Adrenal gland (tissue), 12 donors: ENCODE measurements around the gene KCNMA1. TPM values are rescaled to one million over a fixed set of nuclear protein-coding genes. Genes with fewer than 3 reads are reported as not detected.

ENCODE experiments used
- DNase-seq, 7 donors: peaks; one replicate each; pipeline ENCODE4 v3.0.0-alpha.2; 2019 to 2020
- H3K27ac ChIP-seq, 5 donors: fragments of 200-600 bp; sonication (generic) in 4 of 5; 1 replicate in 3 of 5; 2 replicates in 2 of 5; pipeline versions ENCODE4 v1.5.1 to v1.8.0; 2016 to 2020; ENCODE audit warnings: mild to moderate bottlenecking in 1 of 5
- H3K27me3 ChIP-seq: fragments of 200-600 bp; 2 replicates; pipeline ENCODE4 v1.8.0; 2021
- H3K36me3 ChIP-seq, 2 donors: fragments of 200-600 bp; replicated peaks in 1 of 2; 1 replicate in 1 of 2; 2 replicates in 1 of 2; pipeline versions ENCODE4 v1.5.1 to v1.8.0; 2018 to 2022
- H3K4me1 ChIP-seq, 2 donors: fragments of 200-600 bp; replicated peaks in 1 of 2; 1 replicate in 1 of 2; 2 replicates in 1 of 2; pipeline versions ENCODE4 v1.5.1 to v1.8.0; 2018 to 2021
- H3K4me3 ChIP-seq, 4 donors: fragments of 200-600 bp; sonication (generic) in 3 of 4; one replicate each; pipeline ENCODE4 v1.5.1; 2016 to 2018
- H3K9me3 ChIP-seq, 3 donors: fragments of 200-600 bp; sonication (generic) in 1 of 3; replicated peaks in 1 of 3; 1 replicate in 2 of 3; 2 replicates in 1 of 3; pipeline versions ENCODE4 v1.5.1 to v1.8.0; 2016 to 2021
- CTCF ChIP-seq, 6 experiments: fragments of 450-650 bp in 4 of 6; fragments of 200-600 bp in 2 of 6; sonication (generic) in 1 of 6; IDR thresholded peaks; 1 replicate in 5 of 6; 2 replicates in 1 of 6; pipeline versions ENCODE4 v1.5.1 to v1.8.0; 2016 to 2021; ENCODE audit warnings: antibody characterized with exemption in 6 of 6, mild to moderate bottlenecking in 2 of 6, moderate library complexity in 1 of 6
- POLR2A ChIP-seq, 2 donors: fragments of 450-650 bp; IDR thresholded peaks; one replicate each; pipeline ENCODE4 v1.6.1; 2017; ENCODE audit warnings: antibody characterized with exemption in 2 of 2, mild to moderate bottlenecking in 2 of 2, moderate library complexity in 1 of 2
- WGBS, 4 donors: extraction: QIAGEN DNeasy Blood & Tissue Kit in 2 of 4; methylation state at CpG; one replicate each; pipeline versions ENCODE4 v1.1.5 to v1.1.7; 2013 to 2017; 5-methylcytosine and 5-hydroxymethylcytosine counted together
- intact Hi-C, 2 donors: fragments of 100-400 bp; cut with DNase I; formaldehyde crosslinking; loops; one replicate each; pipeline versions ENCODE4 v1.14.1 to v1.15.0; 2022 to 2023
- polyA plus RNA-seq, 3 donors: library from polyadenylated mRNA; stranded (reverse); fragments of 200-250 nt in 2 of 3; fragments of 350-450 nt in 1 of 3; fragmentation: Illumina TruSeq in 1 of 3; extraction: RNeasy Lipid Tissue Mini Kit (QIAGEN cat#74804) in 1 of 3; gene quantifications; one replicate each; pipeline ENCODE4 v1.2.3, GENCODE V29; 2013 to 2014
- total RNA-seq, 9 donors: library from RNA; depleted of rRNA in 4 of 9; stranded (reverse); fragments of >200 nt in 4 of 9; fragments of 120-200 nt in 1 of 9; fragmentation: NEBNext Ultra II Directional in 1 of 9; extraction: Animal tissue kit (Norgen Biotek cat#: 25700) in 1 of 9; gene quantifications; one replicate each; pipeline versions ENCODE4 v1.1.0 to v1.2.4, GENCODE V29; 2013 to 2023
- donor health status: healthy with polysubstance abuse.
- donor health status: Bipolar disorder and iron deficiency.
- donor health status: DM: yes; HTN: yes; CAD: no.
- donor health status: DM: no; HTN: no; CAD: no.
- donor health status: DM: no; HTN: no; CAD: no.
- donor health status: DM: yes; HTN: yes; CAD: no.

KCNMA1 gene
- total and polyA plus RNA-seq, 12 donors, result 6.4 to 37.7 (median 13.4) TPM

GRCh38 chr10:77110757-77111156 is 526.9 kb downstream of the KCNMA1 start:
- peaks cover 0 to 5% of the 10 kb centered on the region in 2 donors for H3K4me1 ChIP-seq
- no peak for DNase-seq
- no peak overlapping the region for H3K27ac ChIP-seq
- no peaks in the 10 kb centered on the region for H3K36me3 ChIP-seq
- WGBS, 4 donors, result 88 to 100% (median 90%) methylated on average over 3 to 4 of the region's 4 CpGs
- H3K27me3 ChIP-seq, result no peaks in the 10 kb centered on the region
- no peaks in the 10 kb centered on the region for H3K9me3 ChIP-seq
- intact Hi-C loops, result no loop called here
- TF ChIP-seq POLR2A (IDR thresholded peaks at IDR 0.05) (no peak), CTCF (IDR thresholded peaks at IDR 0.05) (no peak)
- H3K4me3 ChIP-seq, result no peak overlapping the region

- TF ChIP-seq CTCF (IDR thresholded peaks at IDR 0.05) (no peak), POLR2A (IDR thresholded peaks at IDR 0.05) (no peak)
- 89 to 94% (median 92%) methylated on average over 9 of the region's 9 CpGs for WGBS, 4 donors
- no peaks in the 10 kb centered on the region for H3K36me3 ChIP-seq
- no peaks in the 10 kb centered on the region for H3K9me3 ChIP-seq
- intact Hi-C loops, result no loop called here
- peaks cover 0 to 17% of the 10 kb centered on the region in 2 donors for H3K4me1 ChIP-seq
- no peak overlapping the region for H3K27ac ChIP-seq
- no peak for DNase-seq
- H3K4me3 ChIP-seq, result no peak overlapping the region
- H3K27me3 ChIP-seq, result no peaks in the 10 kb centered on the region
Measured at GRCh38 chr10:77109351-77109994, 528.1 kb downstream of the KCNMA1 start.

- 80 to 94% (median 89%) methylated on average over 2 to 3 of the region's 3 CpGs for WGBS, 4 donors
- H3K4me1 ChIP-seq, result peaks cover 0 to 17% of the 10 kb centered on the region in 2 donors
- intact Hi-C loops, result no loop called here
- no peak overlapping the region for H3K27ac ChIP-seq
- DNase-seq, result no peak
- no peaks in the 10 kb centered on the region for H3K36me3 ChIP-seq
- no peak overlapping the region for H3K4me3 ChIP-seq
- H3K9me3 ChIP-seq, result no peaks in the 10 kb centered on the region
- TF ChIP-seq POLR2A (IDR thresholded peaks at IDR 0.05), result no peak
- no peak for TF ChIP-seq CTCF (IDR thresholded peaks at IDR 0.05)
- H3K27me3 ChIP-seq, result no peaks in the 10 kb centered on the region
Measured at GRCh38 chr10:77106676-77107075, 530.9 kb downstream of the KCNMA1 start.

GRCh38 chr10:77105761-77106221 is 531.8 kb downstream of the KCNMA1 start:
- intact Hi-C loops, result no loop called here
- peaks cover 0 to 17% of the 10 kb centered on the region in 2 donors for H3K4me1 ChIP-seq
- WGBS, 4 donors, result 62 to 74% (median 68%) methylated on average over 5 of the region's 5 CpGs

More at GRCh38 chr10:77105761-77106221, 531.8 kb downstream of the KCNMA1 start:
- Histone ChIP-seq H3K36me3 (no peaks in the 10 kb centered on the region), H3K27ac (no peak overlapping the region), H3K27me3 (no peaks in the 10 kb centered on the region), H3K4me3 (no peak overlapping the region), H3K9me3 (no peaks in the 10 kb centered on the region)
- DNase-seq, result no peak
- TF ChIP-seq POLR2A (IDR thresholded peaks at IDR 0.05) (no peak), CTCF (IDR thresholded peaks at IDR 0.05) (no peak)
